Measurements from ENCODE around the gene MTERF4.

MTERF4 gene

DNA sequence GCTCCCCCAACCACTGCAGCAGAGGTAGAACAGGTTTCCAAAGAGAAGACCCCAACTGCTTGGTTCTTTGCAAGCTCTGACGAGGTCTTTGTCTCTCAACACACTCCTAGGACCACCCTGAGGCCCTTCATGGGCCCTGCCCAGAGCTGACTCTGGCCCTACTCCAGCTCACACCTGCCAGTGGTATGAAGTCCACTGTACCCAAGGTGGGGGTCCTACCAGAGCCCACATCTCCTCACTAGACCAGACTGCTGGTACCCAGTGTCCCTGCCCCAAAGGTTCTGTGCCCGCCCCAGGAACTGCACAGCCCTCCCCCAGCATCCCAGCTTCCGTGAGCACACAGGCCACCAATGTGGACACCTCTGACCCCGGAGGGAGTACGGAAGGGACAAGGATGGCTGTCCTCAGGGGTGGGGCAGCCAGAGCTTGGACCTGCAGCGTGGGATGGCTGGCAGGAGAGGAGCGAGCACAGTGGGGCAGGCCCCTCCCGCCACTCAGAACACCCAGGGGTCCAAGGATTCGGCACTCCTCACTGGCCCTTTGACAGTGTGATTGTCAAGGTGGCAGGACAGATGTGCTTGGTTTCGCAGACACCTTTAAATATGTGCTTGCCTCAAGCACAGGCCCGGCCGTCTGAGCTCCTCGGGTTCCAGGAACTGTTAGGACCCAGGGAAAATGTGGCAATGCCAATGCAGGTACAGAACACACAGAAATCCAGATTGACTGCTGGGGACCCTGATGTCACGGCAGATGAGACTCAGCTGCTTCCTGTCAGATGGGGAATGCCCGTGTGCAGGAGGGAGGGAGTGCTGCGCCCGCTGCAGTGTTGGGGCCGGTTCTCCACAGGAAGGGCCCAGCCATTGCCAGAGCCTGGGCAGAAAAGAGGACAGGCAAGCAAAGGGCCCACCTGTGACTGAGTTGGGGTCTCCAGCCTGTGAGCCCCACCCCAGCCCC lies 51.2 kb downstream of the MTERF4 start:
- DNase-seq (ENCODE audit: low spot score) (no peak), FAIRE-seq (no peak)

GRCh38 chr2:241049739-241050623 lies 52.1 kb downstream of the MTERF4 start:
- FAIRE-seq = no peak
- DNase-seq (ENCODE audit: low spot score) = peak; percentile 16

GRCh38 chr2:241048949-241049343 lies 53.1 kb downstream of the MTERF4 start:
- FAIRE-seq = no peak

GRCh38 chr2:241048149-241048948 lies 53.7 kb downstream of the MTERF4 start:
- DNase-seq (ENCODE audit: low spot score) (peak; percentile 1), FAIRE-seq (no peak)

More at GRCh38 chr2:241048949-241049343, 53.1 kb downstream of the MTERF4 start:
- peak; percentile 0 for DNase-seq (ENCODE audit: low spot score)

- no peak for DNase-seq (ENCODE audit: low spot score)
- no peak for FAIRE-seq
Measured at GRCh38 chr2:241047253-241048010, 54.7 kb downstream of the MTERF4 start.
